GM18873 (cell line): ENCODE measurements around the gene MB.

Experiments
- ATAC-seq: cut with Tn5 transposase; IDR thresholded peaks from one replicate; pipeline ENCODE4 v1.9.1; 2021; ENCODE audit warnings: mild to moderate bottlenecking, moderate library complexity, moderate number of reproducible peaks; ENCODE audit not compliant: unreplicated experiment, low FRiP score

MB gene

GRCh38 chr22:35599364-35599763, 17.8 kb downstream of the MB start:
- no peak for ATAC-seq

GRCh38 chr22:35598396-35598710, 18.8 kb downstream of the MB start:
- ATAC-seq, result no peak

- ATAC-seq, result no peak
Observed at GRCh38 chr22:35597692-35598395, 19.3 kb downstream of the MB start.

- no peak for ATAC-seq
Observed at GRCh38 chr22:35596821-35597220, 20.3 kb downstream of the MB start.

- no peak for ATAC-seq
Observed at GRCh38 chr22:35594686-35595085, 22.4 kb downstream of the MB start.

- ATAC-seq, result no peak
Observed at GRCh38 chr22:35593891-35594470, 23.1 kb downstream of the MB start.

GRCh38 chr22:35593071-35593890, 23.8 kb downstream of the MB start:
- ATAC-seq, result no peak

- ATAC-seq, result no peak
Observed at GRCh38 chr22:35592418-35592967, 24.6 kb downstream of the MB start.

GRCh38 chr22:35591714-35592417, 25.3 kb downstream of the MB start:
- ATAC-seq, result no peak

GRCh38 chr22:35590634-35591295, 26.4 kb downstream of the MB start:
- no peak for ATAC-seq

- ATAC-seq, result no peak
Observed at GRCh38 chr22:35589756-35590093, 27.4 kb downstream of the MB start.

- ATAC-seq, result no peak
Observed at GRCh38 chr22:35589071-35589755, 27.9 kb downstream of the MB start.

GRCh38 chr22:35587896-35588295, 29.2 kb downstream of the MB start:
- no peak for ATAC-seq

- no peak for ATAC-seq
Observed at GRCh38 chr22:35587447-35587870, 29.7 kb downstream of the MB start.

GRCh38 chr22:35586771-35587170, 30.4 kb downstream of the MB start:
- no peak for ATAC-seq

GRCh38 chr22:35582861-35583670, 34.1 kb downstream of the MB start:
- ATAC-seq, result no peak

GRCh38 chr22:35582218-35582860, 34.8 kb downstream of the MB start:
- ATAC-seq, result no peak

GRCh38 chr22:35581023-35581413, 36.1 kb downstream of the MB start:
- no peak for ATAC-seq
